Forelimb muscle (tissue), 1 donor: ENCODE data around the gene IGSF23. TPM values are rescaled to one million over a fixed set of nuclear protein-coding genes. Genes with fewer than 3 reads are reported as not detected.

Experiments used
- DNase-seq: peaks from one replicate; pipeline ENCODE4 v3.0.0-alpha.2; 2013; ENCODE audit warnings: low read depth
- polyA plus RNA-seq: library from polyadenylated mRNA; unstranded; fragments of 120-200 nt; gene quantifications from one replicate; pipeline ENCODE4 v1.2.1, GENCODE V29; 2013; ENCODE audit not compliant: insufficient read length

The IGSF23 gene, protein sequence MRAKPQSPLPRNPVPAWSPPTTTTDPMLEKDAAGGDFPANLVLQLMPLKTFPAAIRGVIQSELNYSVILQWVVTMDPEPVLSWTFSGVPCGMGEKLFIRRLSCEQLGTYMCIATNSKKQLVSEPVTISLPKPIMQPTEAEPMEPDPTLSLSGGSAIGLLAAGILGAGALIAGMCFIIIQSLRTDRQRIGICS
- polyA plus RNA-seq: not detected

DNA sequence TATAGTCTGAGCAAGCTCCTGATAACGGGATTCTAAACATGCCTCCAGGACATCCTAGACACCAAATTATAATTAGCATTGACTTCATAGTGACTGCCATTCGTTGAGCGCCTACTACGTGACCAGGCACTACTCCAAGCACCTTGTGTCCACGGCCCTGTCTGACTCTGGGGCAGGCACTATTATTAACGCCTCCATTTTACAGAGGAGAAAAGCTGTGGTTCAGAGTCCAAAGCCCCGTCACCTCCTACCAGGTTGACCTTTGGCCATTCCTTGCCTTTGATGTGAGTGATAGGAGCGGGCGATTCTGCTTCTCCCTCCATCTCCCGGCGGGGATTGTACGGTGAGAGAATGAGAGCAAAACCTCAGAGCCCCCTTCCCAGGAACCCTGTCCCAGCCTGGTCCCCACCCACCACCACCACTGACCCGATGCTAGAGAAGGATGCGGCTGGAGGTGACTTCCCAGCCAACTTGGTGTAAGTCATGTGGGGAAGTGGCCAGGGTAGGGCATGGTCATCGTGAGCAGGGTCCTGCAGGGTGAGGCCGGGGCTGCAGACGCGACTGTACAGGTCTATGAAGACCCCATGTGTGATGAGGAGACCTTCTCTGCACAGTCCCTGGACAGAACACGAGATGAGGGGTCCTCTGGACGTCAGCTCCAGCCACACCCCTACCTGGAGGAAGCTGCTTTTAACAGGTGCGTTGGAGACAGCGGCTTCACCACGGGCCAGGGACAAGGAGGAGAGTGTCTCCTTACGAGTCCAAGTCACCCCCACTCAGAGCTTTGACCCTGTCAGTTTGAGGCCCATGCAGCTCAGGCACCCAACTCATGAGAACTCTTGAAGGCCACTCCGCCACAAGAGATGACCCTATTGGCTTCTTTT lies at the start of gene IGSF23:
TSS of gene IGSF23 (plus strand) at position 269 of the 884 bp plus-strand sequence. CDS start at position 352, 83 bp downstream.
- DNase-seq: no peak

DNA sequence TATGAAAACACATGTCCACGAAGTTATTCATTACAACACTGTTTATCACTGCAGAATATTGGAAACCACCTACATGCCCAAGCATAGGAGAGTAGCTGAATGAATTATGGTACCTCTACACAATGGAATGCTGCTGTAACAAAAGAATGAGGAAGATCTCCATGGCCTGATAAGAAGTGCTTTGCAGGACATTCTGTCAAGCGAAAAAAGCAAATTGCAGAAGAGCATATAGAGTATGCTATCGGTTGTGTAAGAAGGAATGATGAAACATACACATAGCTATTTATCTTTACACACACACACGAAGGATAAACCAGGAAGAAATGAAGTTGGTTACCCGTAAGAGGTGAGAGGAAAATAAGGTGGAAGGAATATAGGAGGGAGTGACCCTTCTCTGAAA lies 46.4 kb upstream of the IGSF23 start:
- DNase-seq: no peak

DNA sequence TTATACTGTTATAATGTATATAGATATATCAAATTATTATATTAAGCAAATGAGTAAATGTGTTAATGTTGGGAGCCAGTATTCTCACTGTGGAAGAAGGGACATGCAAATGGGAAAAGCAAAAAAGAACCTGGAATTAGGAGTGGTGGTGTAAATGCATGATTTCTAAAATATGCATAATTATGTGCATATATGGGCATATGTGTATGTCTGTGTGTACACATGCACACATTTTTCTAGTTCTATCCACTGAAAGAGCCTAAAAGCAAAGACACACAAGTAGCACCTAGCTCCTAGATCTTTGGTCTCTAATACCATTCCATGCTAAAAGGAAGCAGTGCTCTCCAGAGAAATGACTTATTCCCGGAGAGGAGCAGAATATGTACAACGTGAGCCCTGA lies 45.6 kb upstream of the IGSF23 start:
- no peak for DNase-seq

DNA sequence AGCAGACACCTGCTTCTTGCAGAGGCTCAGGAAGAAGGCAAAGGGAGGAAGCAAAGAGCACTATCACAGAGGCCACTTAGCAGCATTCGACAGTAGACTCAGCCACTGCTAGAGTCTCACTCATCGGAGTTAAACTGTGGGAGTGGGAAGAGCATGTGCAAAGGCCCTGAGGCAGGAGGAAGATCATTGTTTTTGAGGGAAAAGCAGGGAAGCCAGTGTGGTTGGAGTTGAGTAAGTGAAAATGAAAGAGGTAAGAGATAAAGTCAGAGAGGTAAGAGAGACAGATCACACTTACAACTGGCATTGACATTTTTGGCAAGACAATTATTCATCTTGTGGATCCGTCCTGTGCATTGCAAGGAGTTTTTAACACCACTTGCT lies 42.8 kb upstream of the IGSF23 start:
- DNase-seq: no peak

DNA sequence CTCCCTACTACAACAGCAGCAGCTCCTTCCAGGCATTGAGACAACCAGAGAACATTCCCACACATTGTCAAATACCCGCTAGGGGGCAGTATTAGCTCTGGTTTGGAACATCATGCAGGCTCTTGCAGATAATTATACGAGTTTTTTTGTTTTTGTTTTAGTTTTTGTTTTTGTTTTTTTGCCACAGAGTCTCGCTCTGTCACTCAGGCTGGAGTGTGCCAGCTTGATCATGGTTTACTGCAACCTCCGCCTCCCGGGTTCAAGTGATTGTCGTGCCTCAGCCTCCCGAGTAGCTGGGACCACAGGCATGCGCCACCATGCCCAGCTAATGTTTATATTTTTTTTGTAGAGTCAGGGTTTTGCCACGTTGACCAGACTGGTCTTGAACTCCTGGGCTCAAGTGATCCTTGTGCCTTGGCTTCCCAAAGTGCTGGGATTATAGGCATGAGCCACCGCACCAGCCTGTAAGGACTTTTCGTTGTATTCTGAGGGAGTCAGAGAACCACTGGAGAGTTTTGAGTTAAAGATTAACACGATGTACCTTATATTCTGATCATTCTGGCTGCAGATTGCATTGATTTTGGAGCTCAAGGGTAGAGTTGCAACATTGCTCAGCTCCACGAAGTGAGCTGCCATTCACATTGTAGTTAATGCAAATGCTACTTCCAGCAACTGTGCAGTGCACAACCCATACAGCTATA lies 42.2 kb upstream of the IGSF23 start:
- peak; percentile 52 for DNase-seq

DNA sequence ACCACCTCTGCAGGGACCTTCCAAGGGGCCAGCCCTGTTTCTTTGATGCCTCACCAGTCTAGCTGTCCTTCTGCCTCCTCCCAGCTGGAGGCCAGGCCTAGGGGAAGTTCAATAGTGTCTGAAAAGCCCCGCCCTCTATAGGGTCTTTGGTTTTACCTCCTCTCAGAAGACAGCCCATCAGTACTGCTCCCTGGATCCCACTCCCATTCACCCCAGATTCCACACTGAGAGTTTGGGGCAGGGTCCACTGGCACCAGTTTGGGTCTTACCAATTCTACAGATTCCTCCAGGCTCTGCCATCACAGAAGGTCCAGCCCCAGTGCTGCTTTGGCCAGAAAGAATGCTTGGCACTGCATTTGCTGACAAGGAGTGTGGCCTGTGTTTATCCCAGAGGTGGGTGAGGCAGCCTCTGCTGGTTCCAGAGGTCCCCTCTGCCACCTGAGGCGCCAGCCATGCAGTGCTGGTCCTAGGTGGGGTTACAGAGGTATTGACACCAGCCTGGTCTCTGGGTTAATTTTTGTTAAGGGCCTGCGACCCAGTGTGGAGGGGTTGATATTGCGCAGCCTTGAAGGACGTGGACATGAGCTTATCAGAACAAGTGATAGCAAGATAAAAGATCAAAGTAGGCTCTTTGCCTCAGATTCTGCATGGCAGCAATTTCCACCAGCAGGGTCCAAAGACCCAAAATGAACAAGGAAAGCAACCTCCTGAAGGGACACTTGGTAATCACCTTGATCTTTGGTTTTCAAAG lies 41.4 kb upstream of the IGSF23 start:
- DNase-seq: no peak

DNA sequence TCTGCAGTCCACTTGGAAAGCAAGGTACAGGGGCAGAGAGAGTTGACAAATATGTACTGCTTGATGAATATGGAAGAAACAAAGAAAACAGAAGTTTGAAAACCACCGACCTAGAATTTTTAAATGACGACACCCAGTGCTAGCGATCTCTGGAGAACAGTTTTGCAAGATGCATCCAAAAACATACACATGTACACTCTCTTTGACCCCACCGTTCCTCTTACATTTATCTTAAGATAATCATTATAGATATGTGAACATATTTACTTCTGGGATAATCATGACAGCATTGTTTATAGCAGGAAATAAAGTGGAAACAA lies 40.8 kb upstream of the IGSF23 start:
- no peak for DNase-seq

DNA sequence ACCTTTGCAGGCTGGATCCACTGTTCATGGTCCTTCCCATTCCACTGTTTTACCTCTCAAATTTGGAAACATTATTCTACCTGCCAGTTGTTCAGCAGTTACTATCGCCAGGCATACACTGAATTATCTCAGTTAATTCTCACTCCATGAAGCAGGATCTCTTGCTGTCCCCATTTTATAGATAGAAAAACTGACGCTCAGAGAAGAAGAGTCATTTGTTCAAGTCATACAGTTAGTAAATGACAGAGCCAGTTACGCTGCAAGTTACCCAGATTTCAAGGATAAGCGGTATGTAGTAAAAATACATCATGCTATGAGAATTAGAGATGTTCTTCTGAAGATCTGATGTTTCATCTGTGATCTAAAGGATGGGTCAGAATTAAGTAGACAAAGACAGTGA lies 40.2 kb upstream of the IGSF23 start:
- DNase-seq: no peak

DNA sequence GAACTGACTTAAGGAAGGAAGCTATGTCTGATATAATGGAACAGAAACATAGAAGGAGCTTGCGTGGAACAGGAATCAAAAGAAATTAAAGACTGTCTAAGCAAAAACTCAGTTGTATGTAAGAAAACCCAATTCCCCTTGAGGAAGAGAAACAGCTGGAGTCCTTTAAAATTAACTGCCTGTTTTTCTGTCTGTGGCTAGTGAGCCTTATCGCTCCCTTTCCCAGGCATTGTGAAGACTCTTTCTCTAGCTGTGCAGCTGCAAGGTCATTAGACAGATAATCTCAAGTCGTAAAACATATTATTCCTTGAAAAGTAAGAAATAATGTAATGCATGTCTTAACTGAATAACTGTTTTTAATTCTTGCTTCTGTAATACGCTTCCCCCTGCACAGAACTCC lies 39.7 kb upstream of the IGSF23 start:
- DNase-seq: no peak

DNA sequence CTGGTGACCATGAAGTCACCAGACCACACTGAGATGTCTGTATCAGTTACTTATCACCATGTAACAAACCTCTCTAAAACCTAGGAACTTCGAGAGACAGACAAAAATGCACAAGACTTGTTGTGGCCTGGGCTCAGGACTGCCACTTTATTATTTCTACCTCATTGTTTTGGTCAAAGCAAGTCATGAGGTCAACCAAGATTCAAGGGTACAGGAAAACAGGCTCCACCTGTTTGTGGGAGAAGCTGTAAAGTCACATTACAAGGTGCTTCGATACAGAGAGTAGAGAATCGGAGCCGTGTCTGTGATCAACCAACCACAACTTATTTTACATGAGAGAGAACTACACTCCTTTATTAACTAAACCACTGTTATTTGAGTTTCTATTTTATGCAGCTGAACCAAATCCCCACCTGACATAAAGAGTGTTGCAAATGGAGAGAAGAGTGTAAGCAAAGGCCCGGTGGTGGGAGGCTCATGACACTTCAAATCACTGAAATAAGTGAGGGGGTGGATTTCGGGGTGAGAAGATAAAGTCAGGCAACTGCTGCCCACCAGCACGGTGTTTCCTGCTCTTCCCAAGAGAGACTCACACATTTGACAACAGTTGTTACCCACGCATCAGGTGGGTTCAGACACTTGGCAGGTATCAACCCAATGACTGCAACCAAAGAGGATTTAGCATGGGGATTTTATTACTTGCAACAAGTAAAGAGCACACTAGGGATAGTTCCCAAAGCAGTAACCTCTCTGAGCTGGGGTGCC lies 39.0 kb upstream of the IGSF23 start:
- no peak for DNase-seq

DNA sequence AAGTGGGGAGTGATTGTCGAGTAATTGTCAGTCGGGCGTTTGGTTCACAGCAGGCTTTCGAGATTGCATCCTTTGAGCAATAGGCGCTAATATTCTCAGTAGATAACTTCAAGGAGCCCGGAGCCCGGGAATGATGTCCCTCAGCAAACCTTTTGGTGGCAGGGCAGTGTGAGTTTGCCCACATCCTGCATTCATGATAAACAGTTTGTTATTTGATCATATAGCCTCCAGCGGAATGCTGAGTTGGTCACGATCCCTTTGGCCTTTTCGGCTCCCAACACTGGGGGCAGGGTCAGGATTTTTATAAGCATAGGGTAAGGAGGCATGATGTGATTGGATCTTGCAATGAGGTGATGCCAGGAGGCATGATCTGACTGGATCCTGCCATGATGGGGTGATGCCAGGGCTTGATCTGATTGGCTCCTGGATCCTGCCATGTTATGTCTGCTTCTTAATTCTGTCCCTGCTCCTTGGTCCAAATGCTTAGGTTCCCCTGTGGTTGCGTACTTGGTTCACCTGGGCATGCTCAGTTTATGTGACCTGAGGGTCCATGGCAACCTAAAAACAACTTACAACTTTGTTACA lies 38.2 kb upstream of the IGSF23 start:
- DNase-seq: no peak

DNA sequence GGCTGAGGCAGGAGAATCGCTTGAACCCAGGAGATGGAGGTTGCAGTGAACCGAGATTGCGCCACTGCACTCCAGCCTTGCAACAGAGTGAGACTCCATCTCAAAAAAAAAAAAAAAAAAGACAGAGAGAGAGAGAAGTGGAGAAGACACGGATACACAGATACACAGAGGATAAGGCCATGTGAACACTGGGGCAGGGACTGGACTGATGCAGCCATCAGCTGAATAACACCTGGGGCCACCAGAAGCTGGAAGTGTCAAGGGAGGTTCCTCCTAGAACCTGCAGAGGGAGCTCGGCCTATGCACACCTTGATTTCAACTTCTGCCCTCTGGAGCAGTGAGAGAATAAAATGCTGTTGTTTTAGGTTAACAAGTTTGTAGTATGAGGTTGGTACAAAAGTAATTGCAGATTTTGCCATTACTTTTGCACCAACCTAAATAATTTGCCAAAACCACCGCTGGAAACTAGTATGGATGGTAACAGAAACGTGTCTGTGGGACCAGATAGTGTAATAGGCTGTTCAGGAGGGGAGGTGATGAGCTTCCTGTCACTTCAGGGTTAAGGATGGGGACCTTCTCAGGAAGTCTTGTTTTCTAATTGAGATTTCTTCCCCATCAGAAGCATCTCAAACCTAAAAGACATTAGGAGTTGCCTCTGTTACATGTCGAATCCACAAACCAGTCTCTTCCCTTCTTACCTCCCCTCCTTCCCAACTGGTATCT lies 36.4 kb upstream of the IGSF23 start:
- no peak for DNase-seq

DNA sequence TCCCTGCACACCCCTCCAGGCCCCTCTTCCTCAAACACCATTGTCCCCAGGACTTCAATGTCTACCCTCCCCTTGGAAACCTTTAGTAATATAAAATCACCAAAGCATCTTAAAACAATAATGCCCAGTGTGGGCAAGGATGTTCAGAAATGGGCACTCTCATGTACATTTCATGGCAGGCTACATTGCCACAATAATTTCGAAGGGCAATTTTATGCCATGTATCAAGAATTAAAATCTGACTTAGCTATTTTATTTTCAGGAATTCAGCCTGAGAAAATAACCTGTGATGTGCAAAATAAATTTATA lies 35.8 kb upstream of the IGSF23 start:
- DNase-seq: no peak

DNA sequence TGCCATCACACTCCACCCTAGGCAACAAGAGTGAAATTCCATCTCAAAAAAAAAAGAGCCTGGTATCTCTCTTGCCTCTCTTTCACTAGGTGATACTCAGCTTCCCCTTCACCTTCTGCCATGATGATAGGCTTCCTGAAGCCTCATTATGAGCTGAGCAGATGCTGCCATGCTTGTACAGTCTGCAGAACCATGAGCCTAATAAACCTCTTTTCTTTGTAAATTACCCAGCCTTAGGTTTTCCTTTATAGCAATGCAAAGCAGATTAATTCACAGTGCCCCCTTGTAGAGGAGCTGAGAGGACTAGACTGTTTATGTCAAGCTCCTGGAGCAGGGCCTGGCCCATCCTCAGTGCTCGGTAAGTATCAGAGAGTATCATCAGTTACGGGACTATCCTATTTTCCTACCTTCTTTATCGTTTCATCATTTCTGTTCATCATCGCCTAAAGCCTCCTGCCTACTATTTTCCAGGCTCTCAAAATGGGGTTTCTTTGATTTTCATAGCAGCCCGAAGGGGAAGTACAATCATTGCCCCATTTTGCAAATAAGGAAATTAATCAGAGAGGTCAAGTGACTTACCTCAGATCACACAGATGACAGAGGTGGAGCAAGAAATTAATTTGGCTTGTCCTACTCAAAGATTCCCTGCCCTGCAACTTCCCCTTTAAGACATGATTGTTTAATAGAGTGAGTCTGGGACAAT lies 33.5 kb upstream of the IGSF23 start:
- DNase-seq: no peak

DNA sequence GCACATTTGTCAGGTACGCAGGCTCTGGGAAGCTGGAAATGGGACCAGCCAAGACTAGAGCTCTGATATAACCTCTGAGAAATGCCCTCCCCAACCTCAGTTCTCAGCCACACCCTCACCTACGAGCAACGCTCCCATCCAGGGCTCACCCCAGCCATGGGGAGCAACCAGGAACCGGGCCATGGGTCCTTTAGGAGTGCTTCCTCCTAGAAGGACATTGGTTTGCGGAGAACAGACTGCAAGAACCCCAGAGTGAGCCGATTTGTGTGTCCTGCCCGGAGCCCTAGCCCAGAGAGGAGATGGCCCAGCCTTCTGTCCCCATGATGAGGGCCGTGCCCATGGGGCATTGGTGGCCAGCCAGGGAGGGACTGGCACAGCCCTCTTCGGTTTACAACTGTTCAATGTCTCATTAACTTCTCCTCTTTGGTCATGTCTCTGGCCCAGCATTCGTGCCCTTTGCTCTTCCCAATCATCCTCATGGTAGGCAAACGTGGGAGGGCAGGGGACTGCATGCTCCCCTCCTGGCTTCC lies 32.9 kb upstream of the IGSF23 start:
- DNase-seq: no peak

DNA sequence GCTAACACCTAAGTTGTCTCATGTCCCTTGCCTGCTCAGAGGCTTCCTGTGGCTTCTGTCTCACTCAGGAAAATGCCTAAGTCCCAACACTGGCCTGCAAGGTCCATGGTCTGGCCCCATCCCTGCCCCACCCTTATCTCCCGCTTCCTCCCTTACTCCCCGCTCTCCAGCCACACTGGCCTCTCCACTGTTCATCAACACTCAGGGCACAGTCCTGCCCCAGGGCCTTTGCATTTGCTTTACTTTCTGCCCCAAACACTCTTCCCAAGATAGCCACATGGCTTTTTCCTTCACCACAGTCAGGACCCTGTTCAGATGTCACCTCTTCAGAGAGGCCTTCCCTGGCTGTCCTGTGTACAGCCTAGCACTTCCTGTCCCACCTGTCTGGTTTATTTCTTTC lies 32.1 kb upstream of the IGSF23 start:
- DNase-seq: no peak

DNA sequence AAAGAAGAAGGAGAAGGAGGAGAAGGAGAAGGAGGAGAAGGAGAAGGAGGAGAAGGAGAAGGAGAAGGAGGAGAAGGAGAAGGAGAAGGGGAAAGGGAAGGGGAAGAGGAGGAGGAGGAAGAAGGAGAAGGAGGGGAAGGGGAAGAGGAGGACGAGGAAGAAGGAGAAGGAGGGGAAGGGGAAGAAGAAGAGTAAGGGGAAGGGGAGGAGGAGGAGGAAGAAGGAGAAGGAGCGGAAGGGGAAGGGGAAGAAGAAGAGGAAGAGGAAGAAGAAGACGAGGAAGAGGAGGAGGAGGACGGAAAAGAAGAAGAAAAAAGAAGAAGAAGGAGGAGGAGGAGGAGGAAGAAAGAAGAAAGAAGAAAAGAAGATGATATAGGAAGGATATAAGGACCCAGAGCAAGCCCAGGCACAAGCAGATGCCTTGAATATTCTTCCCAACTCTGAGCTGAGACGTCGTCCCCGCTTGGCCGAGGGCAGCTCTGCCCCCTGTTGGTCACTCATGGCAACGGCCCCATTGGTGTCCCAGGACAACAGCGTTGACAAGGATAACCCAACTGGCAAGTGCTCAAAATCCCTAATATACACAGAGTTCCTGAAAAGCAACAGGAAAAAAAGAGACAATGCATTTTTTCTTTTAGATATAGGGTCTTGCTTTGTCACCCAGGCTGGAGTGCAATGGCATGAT lies 30.6 kb upstream of the IGSF23 start:
- DNase-seq: no peak

DNA sequence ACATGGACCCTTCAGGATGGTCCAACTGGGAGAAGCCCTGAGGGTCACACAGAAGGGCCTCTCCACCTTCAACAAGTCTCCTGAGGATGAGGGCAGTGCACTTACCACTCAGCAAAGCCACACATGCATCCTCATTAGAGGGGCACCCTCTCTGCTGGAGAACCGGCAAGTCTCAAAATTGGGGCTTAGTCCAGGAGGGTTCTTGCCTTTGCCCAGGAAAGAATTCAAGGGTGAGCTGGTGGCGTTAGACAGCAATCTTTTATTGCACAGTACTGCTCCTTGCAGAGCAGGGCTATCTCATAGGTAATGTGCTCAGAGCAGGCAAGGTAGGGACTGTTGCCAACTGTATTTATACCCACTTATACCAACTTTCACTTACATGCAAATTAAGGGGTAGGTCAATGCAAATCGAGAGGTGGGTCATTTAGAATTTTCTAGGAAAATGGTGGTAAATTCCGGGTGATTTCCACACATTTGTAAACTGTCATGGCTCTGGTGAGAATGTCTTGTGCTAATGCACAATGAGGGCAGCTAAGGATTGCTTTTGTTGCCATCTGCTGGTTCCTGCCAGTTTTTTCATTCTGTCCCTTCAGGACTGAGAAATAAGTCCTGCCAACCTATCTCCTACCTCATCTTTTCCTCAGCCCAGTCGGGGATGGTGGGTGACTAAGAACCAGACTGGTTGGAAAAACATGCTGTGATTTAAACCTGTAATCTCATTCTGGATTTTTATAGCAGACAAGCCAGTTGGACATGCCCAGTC lies 27.8 kb upstream of the IGSF23 start:
- no peak for DNase-seq
